ENCODE results near the gene LGR4.

The LGR4 gene

DNA sequence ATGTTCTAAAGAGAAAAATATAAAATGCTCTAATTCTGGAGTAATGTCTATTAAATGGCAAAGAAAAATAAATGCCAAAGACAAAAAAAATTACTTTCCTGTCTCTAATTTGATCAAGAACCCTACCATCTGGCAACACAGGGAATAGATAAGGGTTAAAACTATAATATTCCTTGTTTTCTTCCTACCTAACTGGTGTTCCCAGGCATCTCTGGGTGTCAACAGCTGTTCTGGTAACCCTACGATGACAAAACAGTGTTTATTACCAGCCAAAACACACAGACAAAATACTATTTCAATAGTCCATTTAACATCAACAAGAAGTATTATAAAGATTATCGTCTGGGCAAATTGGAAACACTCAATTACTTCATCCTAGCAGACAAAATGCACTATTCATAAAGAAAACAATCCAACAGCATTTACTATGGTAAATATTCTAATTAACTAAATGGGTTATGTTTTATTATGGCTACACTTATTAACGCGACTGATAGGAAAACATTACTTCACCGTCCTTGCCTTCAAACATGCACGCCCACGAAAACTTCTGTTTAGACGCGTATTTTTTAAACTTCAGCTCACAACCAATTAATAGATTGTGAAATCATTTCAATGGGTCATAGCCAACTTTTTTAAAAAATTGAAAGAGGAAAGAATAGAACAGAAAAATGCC is 50.6 kb downstream of the LGR4 start:
- no peak for DNase-seq

DNA sequence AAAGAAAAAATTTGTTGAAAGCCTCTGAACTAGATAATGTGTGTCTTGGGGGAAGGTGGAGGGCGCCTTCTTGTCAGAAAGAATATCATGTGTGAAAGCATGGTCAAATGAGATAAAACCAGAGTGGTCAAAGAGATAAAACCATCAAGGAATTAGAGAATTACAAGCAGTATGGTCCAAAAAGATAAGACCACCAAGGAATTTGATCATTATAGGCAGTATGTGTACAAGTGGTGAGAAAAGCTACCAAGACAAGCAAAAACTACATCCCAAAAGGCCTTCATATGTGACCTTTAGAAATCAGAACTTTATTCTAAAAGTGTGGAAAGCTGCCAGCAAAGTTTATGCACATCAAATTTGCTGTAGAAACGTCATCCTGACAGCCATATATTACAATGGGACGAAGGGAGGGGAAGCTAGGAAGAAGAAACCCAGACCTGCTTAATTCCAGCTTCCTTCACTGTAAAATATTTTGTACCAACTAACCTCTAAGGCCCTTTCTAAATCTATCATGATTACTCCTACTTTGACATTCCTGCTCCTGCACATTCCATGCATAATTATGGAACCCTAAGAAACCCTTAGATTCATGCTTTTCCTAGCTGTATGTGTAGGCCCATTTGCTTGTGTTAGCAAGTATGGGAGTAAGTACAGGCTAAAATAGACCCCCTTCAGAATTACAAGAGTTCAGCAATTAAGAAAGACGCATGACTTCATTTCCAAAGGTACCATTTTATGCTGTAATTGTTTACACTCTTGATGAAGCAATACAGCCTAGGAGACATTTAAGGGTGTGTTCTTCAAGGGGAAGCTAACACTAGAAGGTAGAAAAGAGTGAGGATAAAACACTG is 51.6 kb downstream of the LGR4 start:
- DNase-seq: no peak

DNA sequence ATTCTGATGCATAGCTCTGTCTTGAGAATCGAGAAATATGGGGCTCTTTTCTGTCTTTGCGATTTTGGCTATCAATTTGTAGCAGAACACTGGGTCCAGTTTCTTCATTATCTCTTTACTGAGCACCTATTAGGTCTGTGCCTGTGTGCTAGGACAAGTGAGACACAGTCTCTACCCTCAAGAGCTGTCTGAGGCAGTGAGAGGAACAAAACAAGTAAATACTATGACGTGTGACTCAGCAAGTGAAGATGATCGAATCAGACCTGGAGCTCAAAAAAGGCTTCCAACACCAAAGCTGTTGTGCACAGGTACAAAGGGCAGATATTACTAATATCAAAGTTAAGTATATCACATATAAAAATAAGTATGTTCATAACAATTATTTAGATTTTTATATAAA is 52.4 kb downstream of the LGR4 start:
- no peak for DNase-seq

DNA sequence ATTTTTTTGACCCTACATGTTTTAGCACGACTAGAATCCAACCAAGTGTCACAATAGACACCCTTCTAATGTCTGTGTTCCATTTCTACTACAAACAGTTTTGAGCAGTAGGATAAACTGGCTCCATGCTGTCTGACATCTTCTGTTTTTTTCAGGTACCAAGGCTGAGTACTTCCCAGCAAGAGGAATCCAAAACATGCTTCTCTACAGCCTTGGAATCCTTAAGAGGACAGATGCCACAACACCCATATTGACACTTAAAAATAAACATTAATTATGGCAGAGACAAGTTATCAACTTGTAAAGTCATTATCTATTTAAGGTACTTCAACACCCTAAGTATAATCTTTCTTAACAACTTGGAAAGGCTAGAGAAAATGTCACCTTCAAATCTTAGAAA is 54.2 kb downstream of the LGR4 start:
- no peak for DNase-seq

DNA sequence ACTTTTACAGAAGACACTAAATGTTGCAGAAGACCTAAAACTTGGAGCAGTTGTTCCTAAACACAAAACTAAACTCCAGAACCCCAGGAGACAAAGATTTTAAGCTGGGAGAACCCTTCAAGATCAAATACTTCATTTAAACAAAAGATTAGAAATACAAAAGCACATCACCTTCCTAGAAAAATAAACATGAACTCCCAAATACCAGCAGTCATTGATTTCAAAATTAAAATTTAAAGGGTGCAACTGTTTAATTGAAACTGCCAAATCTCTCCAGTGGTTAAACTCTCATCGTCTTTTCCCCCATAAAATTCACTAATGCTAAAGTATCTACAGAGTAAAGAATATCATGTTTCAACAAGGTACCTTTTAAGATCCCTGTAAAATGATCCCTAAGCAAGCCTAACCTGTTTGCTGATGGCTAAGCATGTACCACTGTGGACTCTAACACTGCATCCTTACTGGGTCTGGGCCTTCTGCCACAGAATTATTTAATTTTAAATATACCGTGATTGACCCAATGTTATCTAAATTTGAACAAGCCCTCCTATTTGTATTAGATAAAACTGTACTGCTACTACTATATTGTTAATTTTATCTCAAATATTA is 55.9 kb downstream of the LGR4 start:
- no peak for DNase-seq

DNA sequence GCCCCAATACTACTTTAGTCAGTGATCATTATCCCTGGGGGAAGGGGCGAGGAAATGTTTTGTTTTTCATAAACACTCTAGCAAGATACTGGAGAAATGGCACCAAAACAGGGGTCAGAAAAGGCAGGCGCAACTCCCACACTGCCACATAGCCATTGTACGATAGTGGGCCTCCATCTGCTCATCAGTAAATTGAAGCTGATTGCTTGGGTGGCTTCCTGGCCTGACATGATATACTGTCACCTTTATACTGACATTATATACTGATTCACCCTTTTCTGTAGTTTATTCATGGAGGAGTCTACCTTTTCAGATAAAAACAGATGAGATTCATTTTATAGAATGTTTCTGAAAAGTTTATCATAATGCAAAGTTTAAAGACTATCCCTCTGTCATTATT is 57.9 kb downstream of the LGR4 start:
- no peak for DNase-seq

DNA sequence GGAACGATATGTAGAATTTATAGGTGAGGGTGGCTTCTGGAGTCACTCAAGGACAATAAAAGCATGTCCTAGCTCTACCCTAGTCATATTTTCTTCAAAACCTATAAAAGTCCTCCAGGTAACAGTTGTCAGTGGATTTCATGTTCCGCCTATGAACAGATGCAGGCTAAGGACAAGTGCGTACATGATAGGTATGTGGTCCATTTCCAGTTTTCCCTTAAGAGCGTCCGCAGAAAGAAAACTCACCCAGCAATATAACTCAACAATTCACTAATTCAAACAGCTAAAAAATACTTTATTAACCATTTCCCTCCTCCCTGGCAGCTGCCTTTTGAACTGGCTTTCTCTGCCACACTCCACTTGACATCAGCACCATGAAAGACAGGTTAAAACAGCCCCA is 59.4 kb downstream of the LGR4 start:
- DNase-seq: no peak

DNA sequence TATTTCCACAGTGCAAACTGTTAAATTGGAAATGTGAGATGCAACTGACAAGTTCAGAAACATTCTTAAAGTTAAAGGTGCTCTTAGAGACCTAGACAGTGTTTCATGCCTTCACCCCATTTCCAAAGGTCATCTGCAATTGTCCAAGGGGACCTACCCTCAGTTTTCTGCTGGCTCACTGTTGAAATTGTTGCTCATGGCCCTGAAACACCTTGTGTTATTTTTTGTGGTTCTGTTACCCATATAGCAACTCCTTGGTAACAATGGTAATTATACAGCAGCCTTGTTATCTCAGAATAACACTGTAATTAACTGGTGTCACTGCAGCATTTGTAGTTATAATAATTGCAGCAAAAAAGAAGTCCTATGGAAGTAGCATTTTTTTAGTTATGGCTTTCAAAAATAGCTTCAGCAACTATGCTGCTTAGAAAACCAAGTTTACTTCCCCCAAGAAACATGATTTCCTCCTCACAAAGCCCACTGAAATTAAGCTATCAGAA is 60.3 kb downstream of the LGR4 start:
- DNase-seq: no peak

DNA sequence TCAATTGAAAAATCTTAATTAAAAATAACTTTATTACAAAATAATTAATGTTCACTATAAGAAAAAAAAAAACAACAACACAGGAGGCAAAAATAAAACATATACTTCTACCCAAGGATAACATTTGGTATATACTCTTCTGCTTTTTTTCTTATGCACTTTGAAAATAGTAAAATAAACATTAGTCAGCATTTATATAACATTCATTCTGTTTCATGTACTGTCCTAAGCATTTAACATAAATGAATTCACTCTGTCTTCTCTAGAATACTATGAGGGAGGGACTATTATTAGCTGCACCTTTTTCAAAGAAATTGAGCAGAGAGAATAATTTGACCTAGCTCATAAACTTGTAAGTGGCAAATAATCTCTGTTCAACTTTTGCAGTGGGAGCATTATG is 61.3 kb downstream of the LGR4 start:
- DNase-seq: no peak

DNA sequence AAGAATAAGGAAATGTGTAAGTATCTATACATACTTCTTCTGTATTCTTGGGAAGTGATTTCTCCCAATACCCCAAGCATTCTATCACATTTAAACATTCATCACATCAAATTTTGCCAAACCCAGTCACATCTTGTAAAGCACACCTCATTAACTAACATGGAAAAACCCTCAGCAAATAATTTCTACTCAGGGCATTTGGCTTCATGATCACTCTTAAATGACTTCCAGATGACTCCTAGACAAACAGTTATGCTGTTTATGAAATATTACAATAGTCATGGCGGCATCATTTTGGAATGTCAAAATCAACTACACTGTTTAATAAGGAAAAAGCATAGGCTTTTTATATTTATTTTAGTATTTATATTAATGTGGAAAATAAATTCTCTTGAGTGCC is 62.3 kb downstream of the LGR4 start:
- no peak for DNase-seq

DNA sequence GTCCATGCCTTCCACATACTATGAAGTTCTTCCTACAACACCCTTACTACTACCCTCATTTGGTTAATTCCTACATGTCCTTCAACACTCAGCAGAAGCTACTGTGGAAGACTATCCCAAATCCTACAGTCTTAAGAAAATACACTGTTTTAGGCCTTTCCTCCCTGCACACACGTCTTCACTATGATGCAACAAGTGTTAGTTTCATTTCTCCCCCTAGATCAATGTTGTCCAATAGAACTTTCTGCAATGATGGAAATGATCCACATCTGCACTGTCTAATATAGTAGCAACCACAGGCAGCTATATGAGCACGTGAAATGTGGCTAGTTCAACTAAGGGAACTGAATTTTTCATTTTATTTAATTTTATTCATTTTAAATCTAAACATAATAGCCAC is 62.8 kb downstream of the LGR4 start:
- DNase-seq: no peak

DNA sequence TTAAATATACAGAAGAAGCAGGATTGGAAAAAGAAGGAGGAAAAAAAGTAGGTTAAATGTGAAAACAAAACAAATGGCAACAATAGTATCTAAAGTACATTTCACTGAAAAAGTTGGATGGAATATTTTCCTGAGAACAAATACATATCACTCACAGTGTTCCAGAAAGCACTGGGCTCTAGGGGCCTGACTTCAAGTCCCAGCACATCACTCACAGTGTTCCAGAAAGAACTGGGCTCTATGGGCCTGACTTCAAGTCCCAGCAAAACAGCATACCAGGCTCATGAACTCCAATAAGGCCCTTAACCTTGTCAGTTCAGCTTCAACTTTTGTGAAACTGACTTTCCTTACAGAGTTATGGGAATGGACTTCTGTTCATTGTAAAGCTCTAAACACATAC is 63.5 kb downstream of the LGR4 start:
- DNase-seq: no peak

DNA sequence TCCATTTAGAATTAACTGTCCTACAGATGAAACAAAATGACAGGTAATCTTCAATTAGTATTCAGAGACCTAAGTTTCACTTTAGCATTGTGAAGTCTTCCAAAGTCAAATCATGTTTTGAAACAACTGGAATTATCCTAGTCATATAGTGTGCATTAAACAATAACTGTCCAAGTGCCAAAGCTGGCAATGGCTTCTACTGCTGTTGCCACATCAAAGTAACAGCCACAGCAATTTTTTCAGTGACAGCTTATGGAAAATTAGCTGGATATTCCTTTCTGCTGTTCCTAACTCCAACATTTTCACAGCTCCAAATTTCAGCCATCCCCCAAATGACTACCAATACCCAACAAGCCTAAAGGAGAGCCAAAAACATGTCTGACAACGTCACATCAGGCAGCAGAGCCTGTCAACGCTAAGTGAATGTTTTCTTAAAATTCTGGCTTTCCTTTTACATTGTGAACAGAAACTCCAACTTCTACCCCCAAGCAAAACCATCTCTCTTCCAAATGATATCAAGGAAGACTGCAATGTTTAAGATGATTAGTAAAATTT is 64.3 kb downstream of the LGR4 start:
- DNase-seq: no peak

DNA sequence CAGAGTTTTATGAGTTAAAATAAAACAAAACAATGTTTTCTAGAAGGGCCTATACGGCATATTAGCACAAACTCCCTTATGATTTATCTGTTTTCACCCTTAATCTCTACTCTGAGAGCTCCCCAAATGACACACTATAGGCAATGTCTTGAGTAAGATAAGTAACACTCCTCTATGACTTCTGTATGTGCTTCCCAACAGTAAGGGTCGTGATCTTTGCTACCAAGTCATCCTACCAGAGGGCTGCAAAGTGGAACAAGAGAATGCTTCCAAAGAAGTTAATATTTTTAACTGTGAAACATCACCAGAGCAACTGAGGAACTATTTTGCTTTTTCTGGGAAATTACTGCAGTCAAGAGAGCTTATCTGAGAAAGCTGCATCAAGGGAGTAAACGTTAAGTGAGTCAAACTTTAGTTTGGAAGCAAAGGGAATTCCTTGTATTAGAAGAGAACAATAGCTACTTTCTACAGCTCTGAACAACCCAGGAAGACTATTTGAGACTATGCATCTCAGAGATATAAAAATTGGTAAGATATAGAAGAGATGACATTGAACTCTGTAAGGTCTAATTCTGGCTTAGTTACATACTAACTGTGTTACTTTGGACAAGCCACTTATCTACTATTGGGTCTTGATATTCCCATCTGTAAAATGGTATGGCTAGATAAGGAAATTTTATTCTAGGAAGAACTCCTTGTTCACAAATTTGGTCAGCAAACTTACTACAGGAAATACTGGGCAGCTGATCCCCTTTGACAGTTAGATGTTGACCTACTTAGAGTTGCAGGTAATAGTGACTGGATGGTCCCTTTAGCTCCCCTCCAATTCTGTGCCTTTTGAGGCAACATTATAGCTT is 65.9 kb downstream of the LGR4 start:
- no peak for DNase-seq

DNA sequence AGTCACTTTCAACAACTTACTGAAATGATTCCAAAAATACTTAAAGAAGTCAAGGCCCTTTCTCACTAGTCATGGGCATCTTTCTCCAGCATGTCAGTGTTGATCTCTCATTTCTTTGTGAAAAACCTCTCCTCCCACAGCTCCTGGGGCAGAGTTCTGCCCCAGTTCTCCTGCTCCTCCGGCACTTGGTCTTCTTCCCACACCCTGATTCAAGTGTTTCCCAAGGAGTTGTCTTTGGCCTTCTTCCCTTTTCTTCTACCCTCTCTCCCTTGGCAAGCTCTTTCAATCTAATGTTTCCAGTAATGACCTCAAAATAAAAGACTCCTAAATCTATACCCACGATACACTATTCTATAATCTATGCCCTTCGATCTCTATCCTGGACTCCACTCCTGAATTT is 67.5 kb downstream of the LGR4 start:
- DNase-seq: no peak

DNA sequence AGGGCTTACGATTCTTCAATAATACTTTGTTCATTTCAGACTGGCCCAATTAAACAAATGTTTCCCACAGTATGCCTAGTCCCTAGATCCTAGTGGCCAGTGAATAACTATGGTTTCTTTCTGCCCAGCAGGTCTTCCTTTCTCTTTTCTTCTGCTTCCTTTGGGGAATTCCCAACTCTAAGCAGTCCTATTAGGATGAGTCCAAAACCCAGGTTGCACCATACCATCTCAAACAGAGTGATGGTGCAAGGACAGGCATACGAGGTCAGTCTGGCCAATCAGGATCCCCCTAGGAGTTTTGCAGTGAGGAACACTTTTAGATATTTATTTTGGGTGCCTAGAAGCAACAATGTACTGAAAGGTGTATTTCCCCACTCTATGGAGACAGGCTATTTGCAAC is 68.2 kb downstream of the LGR4 start:
- DNase-seq: no peak

DNA sequence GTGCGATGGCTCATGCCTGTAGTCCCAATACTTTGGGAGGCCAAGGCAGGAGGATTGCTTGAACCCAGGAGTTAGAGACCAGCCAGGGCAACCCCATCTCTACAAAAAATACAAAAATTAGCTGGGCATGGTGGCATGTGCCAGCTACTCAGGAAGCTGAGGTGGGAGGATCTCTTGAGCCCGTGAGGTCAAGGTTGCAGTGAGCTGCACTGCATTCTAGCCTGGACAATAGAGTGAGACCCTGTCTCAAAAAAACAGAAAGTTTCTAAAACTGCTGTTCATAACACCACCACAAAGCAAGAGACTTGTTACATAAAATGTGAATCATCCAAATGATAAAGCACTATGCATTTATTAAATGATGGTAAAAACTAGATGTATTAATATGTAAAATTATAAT is 69.4 kb downstream of the LGR4 start:
- DNase-seq: no peak

DNA sequence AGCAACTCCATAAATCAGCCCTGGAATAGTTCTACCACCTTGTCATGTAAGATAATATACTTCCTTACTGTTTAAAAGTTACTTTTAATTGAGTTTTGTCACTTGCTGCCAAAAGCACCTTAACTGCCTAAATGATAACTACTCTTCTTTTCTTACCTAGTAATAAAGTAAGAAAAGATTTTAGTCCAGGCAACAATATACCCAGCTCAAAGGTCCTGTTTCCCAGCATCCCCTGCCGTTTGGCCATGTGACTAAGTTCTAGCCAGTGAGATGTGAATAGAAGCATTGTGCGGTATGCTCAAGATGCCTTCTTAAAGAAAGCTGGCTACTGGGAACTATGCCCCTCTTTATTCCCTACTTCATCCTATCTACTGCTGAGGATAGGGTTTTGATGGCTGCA is 70.1 kb downstream of the LGR4 start:
- DNase-seq: no peak

DNA sequence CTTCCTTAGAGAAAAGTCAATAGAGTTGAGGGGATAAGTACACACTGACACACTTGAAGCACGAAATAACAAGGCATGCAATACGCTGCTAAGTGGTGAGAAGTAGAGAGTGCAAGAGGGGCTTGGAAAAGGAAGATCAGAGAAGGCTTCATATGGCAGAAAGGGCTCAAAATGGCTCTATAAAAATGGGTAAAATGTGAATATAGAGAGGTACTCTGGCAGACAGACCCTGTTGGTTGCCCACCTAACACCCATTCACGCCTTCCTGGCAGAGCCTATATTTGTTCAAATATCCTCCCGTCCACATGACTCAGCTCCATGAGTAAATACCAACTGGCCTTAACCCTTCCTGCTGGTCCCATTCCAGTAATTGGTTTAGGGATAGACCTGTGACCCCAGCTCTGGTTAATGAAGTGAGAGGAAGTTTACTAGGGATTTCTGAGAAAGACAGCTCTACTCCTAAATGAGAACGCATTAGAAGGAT is 70.7 kb downstream of the LGR4 start:
- DNase-seq: no peak

DNA sequence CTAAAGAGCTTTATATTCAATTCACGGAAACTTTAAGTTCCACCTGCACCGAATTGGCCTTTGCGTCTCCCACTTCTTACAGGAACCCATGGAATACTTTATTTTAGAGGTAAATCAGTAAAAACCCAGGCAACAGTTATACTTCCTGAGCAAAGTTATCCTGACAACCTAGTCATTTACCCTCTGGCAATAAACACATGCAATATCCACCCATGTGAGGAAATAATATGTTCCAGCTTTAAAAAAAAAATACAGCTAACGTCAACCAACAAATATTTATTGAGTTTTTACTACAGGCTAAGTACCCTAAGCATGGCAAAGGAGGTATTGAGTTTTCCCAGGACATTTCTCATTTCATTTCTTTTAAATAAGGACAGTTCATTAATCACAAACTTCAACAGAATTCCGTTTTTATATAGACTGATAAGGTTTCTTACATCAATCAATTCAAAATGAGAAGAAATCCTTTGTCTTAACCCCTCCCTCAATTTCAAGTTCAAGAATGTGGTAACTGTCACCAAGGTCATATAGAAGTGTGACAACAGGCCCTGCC is 71.2 kb downstream of the LGR4 start:
- DNase-seq: no peak

DNA sequence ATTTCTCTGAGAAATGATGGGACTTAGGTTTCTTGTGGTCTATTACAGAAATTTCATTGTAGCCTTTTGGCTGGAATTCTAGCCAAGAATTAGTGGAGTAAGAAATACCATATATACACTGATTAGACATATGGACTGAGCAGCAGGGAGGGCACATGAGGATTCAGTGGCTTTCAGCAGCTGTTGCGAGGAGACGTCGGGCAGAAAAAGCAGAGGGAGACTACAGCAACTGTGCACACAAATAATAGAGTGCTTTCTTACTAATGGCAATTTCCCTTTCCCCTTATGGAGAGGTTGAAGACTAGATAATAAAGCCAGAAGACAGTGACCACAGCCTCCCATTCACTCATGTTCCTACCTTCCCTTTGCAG is 74.2 kb downstream of the LGR4 start:
- DNase-seq: no peak

DNA sequence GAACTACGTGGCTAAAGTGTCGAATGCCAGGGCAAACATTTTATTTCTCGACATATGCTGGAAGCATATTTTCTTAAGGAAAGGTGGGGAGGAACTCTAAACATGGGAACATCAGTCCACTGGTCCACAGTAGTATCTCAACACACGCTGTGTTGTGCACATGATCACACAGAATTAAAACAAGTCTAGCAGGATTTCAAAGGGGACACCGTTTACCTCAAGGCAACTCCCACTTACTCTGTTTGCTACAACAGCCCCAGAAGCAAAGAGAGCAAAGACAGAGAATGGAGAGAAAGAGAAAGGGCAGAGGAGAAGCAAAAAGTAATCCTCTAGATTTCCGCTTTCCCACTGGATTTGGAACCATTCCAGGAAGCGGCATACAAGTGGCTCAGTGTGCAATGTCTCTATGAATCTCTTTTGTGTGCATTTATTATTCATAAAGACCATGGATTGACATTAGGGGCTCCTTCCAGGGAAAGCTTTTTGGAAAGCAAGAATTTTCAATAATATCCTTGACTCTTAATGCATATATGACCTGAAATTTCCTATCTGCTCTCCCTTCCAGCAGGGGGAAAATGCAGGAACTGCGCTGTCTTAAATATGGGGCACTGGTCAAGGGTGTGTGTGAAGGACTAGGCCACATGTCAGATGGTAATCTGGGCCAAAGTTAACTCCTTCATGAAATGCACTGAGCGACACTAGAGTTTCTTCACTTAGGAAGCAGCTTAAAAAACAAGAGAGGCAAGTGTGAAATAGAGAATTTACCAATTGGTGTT is 74.8 kb downstream of the LGR4 start:
- DNase-seq: no peak
